ENCODE results near the gene ALOX15B.

- TF ChIP-seq POLR2A (IDR thresholded peaks at IDR 0.05): no peak
- TF ChIP-seq CTCF (IDR thresholded peaks at IDR 0.05): no peak
Measured at GRCh38 chr17:8022360-8023003, 16.4 kb upstream of the ALOX15B start.
